HG02938 (cell line): ENCODE measurements around the gene EGFL6.

ENCODE experiments used
- ATAC-seq: cut with Tn5 transposase; IDR thresholded peaks from one replicate; pipeline ENCODE4 v1.9.1; 2021; ENCODE audit warnings: mild to moderate bottlenecking, moderate library complexity; ENCODE audit not compliant: unreplicated experiment

Gene EGFL6, protein sequence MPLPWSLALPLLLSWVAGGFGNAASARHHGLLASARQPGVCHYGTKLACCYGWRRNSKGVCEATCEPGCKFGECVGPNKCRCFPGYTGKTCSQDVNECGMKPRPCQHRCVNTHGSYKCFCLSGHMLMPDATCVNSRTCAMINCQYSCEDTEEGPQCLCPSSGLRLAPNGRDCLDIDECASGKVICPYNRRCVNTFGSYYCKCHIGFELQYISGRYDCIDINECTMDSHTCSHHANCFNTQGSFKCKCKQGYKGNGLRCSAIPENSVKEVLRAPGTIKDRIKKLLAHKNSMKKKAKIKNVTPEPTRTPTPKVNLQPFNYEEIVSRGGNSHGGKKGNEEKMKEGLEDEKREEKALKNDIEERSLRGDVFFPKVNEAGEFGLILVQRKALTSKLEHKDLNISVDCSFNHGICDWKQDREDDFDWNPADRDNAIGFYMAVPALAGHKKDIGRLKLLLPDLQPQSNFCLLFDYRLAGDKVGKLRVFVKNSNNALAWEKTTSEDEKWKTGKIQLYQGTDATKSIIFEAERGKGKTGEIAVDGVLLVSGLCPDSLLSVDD

GRCh38 chrX:13569479-13570260 lies at the start of gene EGFL6:
EGFL6 (plus strand) TSS chrX:13569601; CDS start chrX:13569862, 261 bp downstream.
- no peak for ATAC-seq

GRCh38 chrX:13520351-13520750 lies 49.0 kb upstream of the EGFL6 start:
- no peak for ATAC-seq

GRCh38 chrX:13520936-13521335 lies 48.5 kb upstream of the EGFL6 start:
- ATAC-seq: no peak

DNA sequence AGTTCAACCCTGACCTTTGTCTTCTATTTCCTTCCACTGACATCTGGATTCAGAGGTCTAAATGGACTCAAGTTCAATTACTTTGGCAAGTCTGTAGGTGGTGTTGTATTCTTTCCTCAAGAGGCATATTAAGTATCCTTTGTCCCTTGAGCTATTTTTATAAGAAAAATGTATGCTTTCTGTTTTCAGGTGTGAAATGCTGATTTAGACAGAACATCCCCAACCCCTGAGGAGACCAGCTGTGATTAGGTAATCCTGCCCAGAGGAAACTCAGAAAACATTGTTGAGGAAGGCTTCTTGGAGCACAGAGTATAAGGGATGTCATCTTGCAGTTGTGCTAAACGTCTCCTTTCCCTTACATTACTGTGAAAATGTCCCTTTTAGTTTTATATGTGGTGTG lies 46.6 kb upstream of the EGFL6 start:
- ATAC-seq: no peak

GRCh38 chrX:13533726-13534125 lies 35.7 kb upstream of the EGFL6 start:
- ATAC-seq: no peak

DNA sequence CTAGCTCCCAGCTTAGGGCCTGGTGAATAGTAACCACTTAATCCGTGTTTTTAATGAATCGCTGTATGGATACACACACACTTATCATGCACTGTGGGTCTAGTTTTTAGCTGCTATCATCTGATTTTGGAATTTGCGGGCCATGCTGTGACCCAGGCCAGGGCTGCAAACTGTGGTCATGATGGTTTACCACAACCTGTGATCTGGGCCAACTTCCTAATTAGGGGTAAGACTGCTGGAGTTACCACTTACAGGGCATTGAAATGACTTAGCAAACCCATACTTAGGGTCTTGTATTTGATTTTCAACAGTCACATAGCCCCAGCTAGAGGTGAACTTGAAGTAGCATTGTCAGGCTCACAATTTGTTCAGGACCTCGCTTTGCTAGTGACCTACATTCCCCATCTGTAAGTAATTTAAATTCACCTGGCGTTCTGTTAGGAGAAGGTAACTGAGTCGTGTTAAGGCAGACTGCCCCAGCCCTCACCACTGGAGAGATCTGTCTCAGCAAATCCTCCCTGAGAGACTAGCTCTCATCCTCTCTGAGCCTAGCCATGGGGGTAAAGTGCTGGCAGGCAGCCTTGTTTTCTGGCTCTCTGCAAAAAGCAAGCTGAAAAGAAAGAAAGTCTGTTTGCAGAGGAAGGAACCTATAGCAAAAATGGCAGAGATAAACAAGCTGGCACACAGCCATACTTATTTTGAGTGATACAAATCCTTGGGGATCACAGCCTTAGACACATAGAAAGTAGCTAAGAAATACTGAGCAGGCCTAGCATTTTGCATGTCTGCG lies 33.8 kb upstream of the EGFL6 start:
- no peak for ATAC-seq

DNA sequence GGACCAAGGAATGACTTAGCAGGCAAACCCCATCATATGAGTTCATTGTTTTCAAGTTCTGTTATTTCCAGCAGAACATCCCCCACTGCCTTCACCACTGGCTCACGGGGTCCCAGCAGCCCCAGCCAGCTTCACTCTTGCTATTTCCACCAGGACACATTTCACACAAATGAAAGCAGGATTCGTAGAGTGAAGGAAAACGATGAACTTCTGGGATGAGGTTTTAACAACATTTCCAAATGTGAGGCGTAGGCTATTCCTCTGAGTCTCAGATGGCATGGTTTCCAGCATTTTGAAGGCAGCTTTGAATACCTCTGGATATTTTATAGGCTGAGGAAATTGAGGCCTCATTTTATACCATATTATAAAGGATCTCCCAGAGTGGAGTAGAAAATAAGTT lies 32.9 kb upstream of the EGFL6 start:
- no peak for ATAC-seq

DNA sequence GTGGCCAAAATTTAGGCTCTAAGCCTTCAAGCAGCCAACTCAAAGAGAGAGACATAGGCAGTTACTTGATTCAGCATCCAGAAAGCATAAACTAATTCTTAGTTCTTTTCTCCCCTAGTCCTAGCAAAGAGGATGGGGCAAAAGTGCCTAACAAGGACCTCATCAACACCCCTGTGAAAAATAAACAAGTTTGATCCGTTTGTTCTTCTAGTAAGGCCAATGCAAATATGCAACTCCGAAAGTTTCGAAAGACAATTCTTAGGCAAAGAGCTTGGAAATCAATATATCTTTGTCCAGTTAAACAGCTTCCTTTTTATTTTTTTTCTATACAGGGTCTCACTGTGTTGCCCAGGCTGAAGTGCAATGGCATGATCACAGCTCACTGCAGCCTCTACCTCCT lies 31.0 kb upstream of the EGFL6 start:
- no peak for ATAC-seq

GRCh38 chrX:13540602-13541001 lies 28.8 kb upstream of the EGFL6 start:
- ATAC-seq: no peak

DNA sequence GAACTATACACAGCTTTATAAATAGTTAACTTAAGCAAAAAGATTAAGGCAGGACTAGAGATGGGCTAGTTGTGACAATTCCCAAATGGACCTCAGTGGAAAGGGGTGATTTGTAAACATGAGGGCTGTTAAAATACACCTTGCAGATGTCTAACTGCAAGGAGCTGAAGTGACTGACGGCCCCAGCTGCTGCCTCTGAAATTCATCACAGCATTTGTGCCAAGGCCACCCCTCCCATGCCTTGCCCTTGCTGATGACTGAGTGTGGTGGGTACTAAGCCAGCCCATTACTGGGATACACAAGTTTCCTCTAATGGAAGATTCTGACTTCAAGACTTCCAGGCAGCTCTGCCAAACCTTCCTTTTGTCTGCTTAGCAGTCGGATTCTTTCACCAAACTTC lies 23.7 kb upstream of the EGFL6 start:
- no peak for ATAC-seq

DNA sequence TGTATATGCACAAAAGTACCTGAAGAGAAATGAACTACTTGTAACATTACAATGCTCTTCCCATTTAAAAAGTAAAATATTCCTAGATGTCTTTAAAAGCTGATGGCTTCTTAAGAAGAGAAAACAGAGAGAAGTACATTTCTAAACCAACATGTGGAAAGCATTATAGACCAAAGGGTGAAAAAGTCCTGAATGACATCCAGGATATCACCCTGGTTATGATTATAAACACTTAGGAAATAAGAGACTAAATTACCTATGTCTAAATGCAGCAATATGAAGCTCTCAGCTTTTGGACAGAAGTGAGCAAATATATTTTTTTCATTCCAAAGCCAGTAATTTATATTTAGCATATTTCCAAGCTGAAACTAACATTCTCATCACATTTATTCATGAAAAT lies 21.7 kb upstream of the EGFL6 start:
- ATAC-seq: no peak

- ATAC-seq: no peak
These were observed 19.1 kb upstream of the EGFL6 start for GRCh38 chrX:13550346-13550745.

GRCh38 chrX:13551610-13552009 lies 17.8 kb upstream of the EGFL6 start:
- no peak for ATAC-seq

- no peak for ATAC-seq
These were observed 16.5 kb upstream of the EGFL6 start for GRCh38 chrX:13552892-13553291.

- ATAC-seq: no peak
These were observed 3.9 kb upstream of the EGFL6 start for GRCh38 chrX:13565511-13565910.

- no peak for ATAC-seq
These were observed 832 bp downstream of the EGFL6 start for GRCh38 chrX:13570261-13570605.

DNA sequence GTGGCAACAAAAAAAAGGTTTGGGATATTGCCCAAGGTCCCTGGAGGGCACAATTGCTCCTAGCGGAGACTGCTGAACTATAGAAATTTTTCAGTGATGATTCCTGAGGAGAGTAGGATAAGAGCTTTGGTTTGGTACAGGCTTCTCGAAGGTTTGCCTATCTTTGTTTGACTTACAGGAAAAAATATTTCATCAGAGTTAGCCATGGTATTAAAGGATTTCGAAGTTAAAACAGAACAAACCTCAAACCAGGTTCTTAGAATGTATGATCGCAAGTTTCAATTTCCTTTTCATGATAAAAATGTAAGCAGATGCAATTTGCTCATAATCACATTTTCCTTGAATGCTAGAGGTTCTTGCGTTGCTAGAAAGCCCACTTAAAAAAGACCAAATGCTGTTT lies 1.7 kb downstream of the EGFL6 start:
- ATAC-seq: no peak

DNA sequence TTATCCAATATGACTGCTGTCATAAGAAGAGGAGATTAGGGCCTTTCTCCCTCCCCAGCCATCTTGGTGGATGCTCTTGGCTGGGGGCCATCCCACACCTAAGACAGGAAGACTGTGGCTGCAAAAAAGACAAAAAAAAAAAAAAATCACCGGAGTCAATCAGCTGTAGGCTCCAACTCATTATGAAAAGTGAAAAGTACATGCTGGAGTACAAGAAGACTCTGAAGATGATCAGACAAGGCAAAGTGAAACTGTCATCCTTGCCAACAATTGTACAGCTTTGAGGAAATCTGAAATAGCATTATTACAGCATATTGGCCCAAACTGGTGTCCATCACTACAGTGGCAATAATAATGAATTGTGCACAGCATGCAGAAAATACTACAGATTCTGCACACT lies 5.2 kb downstream of the EGFL6 start:
- no peak for ATAC-seq

DNA sequence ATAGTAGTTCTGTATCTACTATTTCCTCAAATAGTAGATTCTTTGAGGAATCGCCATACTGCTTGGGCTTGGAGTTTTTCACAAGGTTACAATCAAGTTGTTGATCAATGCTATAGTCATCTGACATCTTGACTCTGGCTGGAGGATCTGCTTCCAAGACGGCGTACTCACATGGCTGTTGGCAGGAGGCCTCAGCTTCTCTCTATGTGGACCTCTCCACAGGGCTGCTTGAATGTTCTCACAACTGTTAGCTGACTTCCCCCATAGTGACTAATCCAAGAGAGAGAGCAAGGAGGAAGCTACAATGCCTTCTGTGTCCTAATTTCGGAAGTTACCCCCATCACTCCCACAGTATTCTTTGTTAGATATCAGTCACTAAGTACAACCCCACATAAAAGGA lies 10.3 kb downstream of the EGFL6 start:
- no peak for ATAC-seq

GRCh38 chrX:13581554-13581953 lies 12.2 kb downstream of the EGFL6 start:
- no peak for ATAC-seq

DNA sequence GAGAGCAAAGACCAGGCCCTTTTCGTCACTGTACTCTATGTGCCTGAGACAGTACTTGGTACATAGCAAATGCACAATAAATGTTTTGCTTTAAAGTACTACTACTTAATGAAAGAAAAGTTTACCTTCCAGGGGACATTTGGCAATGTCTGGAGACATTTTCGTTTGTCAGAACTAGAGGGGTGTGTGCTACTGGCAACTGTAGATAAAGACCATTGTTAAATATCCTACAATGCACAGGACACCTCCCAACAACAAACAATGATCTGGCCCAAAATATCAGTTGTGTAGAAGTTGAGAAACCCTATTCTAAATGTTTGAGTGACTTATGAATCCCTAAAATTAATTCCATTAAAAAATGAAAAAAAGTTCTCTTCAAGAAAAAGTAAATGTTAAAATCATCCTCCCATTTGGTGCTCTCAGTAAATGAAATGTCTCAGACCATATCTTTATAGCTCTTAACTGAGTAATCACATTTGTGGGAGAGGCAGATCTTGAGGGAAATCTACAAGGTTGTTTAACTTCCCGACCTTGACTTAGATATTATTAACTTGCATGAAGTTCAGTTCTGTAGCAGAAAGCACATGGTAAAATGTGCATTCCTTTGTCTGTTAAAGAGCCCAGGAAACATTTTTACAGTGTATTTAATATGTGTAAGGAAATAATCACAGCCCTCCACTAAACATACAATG lies 18.5 kb downstream of the EGFL6 start:
- no peak for ATAC-seq
